Stomach (tissue), 4 donors: ENCODE measurements around the gene TFAP2A.

Source experiments
- CTCF ChIP-seq, 7 experiments: fragments of 450-650 bp in 4 of 7; fragments of 200-600 bp in 3 of 7; sonication (generic) in 3 of 7; IDR thresholded peaks; one replicate each; pipeline ENCODE4 v1.5.1; 2016 to 2019; ENCODE audit warnings: antibody characterized with exemption in 7 of 7, control low read depth in 2 of 7, mild to moderate bottlenecking in 1 of 7
- POLR2A ChIP-seq, 4 donors: fragments of 450-650 bp; IDR thresholded peaks; one replicate each; pipeline ENCODE4 v1.6.1; 2016; ENCODE audit warnings: antibody characterized with exemption in 4 of 4, control low read depth in 2 of 4, mild to moderate bottlenecking in 1 of 4, moderate library complexity in 1 of 4
- POLR2AphosphoS5 ChIP-seq, 3 donors: sonication (generic); formaldehyde crosslinking; IDR thresholded peaks; one replicate each; pipeline ENCODE4 v1.6.1; 2016; ENCODE audit warnings: antibody characterized with exemption in 3 of 3

GRCh38 chr6:10361428-10361827 lies 53.4 kb downstream of the TFAP2A start:
- TF ChIP-seq POLR2A (IDR thresholded peaks at IDR 0.05) (no peak), CTCF (IDR thresholded peaks at IDR 0.05) (no peak), POLR2AphosphoS5 (IDR thresholded peaks at IDR 0.05) (no peak)
